ENCODE results near the gene SLX4.
"Not testable (repeated sequence)": the region's sequence is repeated elsewhere in the genome, so short reads cannot be mapped to it uniquely, and the experiment has no call there.

Gene SLX4

GRCh38 chr16:3642397-3643094 is 31.1 kb upstream of the SLX4 start:
- DNase-seq (ENCODE audit: low spot score): no peak

DNA sequence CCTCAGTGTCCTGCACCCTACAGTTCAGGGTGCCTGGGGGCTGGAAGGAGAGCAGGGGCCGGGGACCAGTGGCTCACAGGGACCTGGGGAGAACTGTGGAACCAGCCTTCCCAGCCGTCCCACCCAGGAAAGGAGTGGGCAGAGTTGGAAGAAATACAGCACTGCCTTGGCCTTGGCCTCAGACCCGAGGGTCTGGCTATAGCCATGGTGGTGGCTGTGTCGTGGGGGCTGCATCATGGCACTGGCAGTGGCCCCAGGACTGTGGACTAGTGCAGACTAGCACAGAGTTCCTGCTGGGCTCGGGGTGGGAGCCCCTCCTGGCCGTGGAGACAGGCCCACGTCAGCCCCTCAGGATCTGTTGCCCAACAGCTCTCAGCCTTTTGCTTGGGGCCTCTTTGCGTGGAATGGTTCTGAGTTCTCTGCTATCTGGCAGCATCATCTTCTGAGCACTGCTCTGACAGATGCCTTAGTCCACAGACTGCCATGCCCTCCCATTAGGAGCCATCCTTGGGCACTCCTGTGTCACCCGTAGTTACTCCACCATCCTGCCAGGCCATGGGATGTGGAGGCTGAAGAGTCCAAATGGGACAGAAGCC is 30.5 kb upstream of the SLX4 start:
- no peak for DNase-seq (ENCODE audit: low spot score)

- DNase-seq (ENCODE audit: low spot score): no peak
Measured at GRCh38 chr16:3640632-3641501, 29.5 kb upstream of the SLX4 start.

GRCh38 chr16:3640207-3640606 is 28.8 kb upstream of the SLX4 start:
- no peak for DNase-seq (ENCODE audit: low spot score)

GRCh38 chr16:3638916-3639644 is 27.7 kb upstream of the SLX4 start:
- no peak for DNase-seq (ENCODE audit: low spot score)

GRCh38 chr16:3637371-3637923 is 26.0 kb upstream of the SLX4 start:
- no peak for DNase-seq (ENCODE audit: low spot score)

- no peak for DNase-seq (ENCODE audit: low spot score)
Measured at GRCh38 chr16:3625911-3626732, 14.7 kb upstream of the SLX4 start.

GRCh38 chr16:3625331-3625730 is 13.9 kb upstream of the SLX4 start:
- no peak for DNase-seq (ENCODE audit: low spot score)

DNA sequence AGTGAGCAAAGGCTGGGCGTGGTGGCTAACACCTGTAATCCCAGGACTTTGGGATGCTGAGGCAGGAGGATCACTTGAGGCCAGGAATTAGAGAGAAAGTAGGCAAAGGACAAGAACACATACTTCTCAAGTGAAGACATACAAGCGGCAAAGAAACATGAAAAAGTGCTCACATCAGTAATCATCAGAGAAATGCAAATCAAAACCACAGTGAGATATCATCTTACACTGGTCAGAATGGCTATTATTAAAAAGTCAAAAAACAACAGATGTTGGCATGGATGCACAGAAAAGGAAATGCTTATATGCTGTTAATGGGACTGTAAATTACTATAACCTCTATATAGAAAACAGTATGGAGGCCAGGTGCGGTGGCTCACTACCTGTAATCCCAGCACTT is 12.2 kb upstream of the SLX4 start:
- DNase-seq (ENCODE audit: low spot score): no peak

- DNase-seq (ENCODE audit: low spot score): no peak
Measured at GRCh38 chr16:3618769-3619141, 7.3 kb upstream of the SLX4 start.

DNA sequence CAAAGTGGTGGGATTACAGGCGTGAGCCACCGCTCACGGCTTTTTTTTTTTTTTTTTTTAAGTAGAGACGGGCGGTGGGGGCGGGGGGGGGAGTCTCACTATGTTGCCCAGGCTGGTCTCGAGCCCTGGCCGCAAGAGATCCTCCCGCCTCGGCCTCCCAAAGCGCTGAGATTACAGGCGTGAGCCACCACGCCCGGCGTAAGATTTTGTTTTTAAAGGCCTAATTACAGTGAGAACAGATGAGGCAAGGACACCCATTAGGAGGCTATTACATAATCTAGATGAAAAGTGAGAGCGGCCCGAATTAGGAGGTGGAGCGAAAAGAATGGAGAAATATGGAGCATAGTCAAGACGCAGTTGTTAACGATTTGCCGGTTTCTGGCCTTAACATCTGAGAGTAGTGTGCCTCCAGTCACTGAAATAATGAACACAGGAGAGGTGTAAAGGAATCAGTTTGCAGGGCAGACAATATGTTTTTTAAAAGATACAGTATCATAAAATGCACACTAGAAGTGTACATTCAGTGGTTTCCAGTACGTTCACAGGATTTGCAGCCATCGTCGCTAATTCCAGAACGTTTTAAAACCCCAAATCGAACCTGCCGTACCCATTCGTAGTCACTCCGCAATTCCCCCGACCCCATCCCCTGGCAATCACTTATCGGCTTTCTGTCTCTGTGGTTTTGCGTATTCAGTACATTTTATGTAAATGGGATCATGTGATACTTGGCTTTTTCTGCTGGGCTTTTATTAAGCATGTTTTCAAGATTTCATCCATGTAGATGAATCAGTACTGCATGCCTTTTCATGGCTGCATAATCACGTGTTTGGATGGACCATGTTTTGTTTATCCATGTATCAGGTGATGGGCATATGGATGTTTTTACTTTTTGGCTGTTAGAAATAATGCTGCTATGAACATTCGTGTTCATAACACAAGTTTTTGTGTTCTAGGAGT is 1.4 kb upstream of the SLX4 start:
- no peak for DNase-seq (ENCODE audit: low spot score)

- DNase-seq (ENCODE audit: low spot score): peak; percentile 7
Measured at GRCh38 chr16:3610698-3611145, 684 bp downstream of the SLX4 start.

DNA sequence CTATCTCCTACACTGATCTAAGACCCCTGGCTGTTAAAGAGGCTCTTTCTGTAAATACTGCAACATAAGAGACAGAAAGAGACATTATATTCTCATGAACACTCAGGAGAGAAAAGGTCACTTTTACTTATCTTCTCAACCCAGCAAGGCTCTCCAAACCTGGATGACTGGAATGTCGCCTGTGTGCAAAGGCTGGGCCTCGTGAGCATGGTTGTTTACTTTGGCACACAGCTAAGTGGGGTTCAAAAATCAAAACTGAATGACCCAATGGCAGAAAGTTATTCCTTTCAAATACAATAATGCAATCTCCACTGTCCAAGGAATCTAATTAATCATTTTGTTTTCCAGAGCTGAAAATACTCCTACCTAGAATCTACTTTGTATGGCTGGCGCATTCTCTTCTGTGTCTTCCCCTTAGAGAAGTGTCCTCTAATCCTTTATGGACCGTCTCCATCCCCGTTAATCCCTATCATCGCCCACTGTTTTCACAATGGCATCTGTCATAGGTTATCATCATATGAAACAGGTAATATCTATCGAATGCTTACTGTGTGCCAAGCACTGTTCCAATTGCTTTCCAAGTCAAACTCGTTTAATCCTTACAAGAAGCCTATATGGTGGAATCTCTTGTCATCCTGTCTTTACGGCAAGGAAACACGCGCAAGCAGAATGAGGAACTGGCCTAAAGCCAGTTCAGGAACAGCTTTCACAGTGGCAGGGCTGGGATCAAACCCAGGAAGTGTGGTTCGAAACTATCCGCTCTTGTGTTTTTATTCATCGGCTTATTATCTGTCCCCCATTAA is 1.3 kb downstream of the SLX4 start:
- no peak for DNase-seq (ENCODE audit: low spot score)

DNA sequence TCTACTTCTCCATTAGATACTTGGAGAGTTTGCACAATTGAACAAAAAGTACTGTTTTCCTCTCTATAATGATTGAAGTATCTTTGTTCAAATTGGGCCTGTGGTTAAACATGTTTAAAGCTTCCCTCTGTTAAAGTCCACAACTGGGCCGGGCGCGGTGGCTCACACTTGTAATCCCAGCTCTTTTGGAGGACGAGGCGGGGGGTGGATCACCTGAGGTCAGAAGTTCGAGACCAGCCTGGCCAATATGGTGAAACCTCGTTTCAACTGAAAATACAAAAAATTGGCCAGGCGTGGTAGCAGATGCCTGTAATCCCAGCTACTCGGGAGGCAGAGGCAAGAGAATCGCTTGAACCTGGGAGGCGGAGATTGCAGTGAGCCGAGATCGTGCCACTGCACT is 2.4 kb downstream of the SLX4 start:
- DNase-seq (ENCODE audit: low spot score): not testable (repeated sequence)

DNA sequence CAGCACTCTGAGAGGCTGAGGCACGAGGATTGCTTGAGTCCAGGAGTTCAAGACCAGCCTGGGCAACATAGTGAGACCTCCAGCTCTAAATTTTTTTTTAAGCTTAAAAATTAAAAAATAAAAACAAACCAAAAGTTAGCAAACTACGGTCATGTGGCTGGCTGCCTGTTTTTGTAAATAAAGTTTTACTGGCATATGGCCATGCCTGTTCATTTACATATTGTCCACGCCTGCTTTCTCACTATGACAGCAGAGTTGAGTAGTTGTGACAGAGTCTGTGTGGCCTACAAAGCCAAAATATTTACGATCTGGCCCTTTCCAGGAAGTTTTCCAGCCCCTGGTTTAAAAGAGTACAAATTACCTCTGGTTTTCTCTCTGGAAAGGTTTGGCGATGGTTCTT is 3.3 kb downstream of the SLX4 start:
- DNase-seq (ENCODE audit: low spot score): no peak

- DNase-seq (ENCODE audit: low spot score): no peak
Measured at GRCh38 chr16:3607634-3608033, 3.8 kb downstream of the SLX4 start.

DNA sequence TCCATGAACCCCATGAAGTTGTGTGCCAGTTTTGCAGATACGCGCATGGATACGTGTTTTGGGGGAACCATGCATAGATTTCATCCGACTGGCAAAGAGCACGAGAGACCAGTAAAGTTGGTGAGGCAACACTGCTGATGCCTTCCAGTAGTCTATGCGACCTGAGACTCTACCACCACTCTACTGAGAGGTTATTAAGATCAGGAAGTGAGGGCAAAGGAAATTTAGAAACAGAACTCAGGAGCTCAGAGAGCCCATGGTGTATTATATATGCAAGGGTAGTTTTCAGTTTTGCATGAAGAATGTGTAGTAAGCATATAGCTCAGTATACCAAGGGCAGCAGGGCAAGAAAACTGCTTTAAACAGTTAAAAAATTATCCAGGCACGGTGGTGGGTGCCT is 4.2 kb downstream of the SLX4 start:
- DNase-seq (ENCODE audit: low spot score): no peak

DNA sequence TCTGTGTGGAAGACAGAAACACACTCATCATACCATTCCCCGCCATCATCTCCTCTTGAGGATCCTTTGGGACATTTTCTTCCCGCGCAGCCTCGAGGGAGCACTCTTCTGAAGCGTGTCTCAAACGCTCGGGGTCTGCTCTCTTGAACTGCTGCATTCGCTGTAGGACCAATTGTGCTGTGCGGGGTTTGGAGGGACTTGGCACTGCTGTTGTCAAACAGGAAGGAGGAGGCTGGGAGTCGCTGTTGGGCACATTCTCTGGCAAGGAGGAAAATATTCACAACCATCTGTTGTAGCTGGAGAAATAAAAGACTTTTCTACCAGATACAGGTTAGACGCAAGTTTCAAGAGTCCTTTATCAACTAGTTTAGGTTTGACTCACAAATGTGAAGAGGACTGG is 5.0 kb downstream of the SLX4 start:
- DNase-seq (ENCODE audit: low spot score): no peak

DNA sequence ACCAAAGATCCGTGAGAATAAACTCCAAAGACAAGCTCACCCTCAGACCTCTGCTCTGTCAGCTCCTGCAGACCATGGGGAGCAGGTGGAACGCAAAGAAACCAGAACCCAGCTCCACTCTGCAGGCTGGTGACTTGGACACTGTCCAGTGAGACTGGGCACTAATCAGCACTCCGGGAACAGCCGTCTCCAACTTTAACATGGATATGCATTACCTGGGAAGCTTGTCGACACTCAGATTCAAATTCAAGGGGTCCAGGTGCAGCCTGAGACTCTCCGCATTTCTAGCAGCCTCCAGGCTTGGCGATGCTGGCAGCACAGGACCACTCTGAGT is 9.1 kb downstream of the SLX4 start:
- no peak for DNase-seq (ENCODE audit: low spot score)

Data from globus pallidus (tissue), 1 donor.